Measurements from ENCODE around the gene PPIH. TPM values are rescaled to one million over a fixed set of nuclear protein-coding genes. Genes with fewer than 3 reads are reported as not detected.
A peak's percentile ranks its signal among the peaks of the same experiment; 100 is the strongest.

The PPIH gene
- total and polyA plus RNA-seq, 2 donors from 2014 or later: 25.6 to 40.7 TPM

DNA sequence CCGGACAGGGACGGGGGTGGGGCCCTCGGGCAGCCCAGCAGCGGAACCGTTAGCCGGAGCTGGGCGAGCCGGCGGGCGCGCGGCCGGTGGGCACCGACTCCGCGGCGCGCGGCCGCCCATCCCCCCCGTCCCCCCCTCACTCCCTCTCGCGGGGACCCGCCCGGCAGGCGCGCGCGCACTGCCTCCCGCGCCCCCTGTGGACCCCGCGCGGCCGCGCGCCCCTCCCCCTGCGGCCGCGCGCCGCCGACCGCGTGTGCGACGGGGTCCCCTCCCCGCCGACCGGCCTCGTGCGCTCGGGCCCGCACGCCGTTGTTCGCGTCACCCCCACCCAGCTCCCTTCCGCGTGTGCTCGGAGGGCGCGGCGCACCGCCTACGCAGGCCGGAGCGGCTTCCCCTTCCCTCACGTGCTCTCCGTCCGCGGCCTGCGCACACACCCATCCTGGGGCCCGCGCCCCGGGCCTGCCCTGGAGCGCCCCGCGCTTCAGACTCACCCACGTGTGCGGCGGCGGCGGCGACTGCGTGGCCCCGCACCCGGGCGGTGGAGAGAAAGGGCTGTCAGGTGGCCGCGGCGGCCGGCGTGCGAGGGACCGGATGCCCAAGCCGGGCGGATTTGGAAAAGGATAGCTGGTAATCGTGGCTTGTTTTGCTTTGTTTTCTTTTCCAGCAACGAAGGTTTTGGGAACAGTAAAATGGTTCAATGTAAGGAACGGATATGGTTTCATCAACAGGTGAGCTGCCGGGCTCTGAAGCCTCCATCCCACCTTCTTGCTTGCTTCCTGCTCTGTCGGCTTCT lies 24.7 kb downstream of the PPIH start:
- DNase-seq (peak; percentile 45 to 93 (median 76)), FAIRE-seq (no peak)
- H3K36me3 ChIP-seq (ENCODE audit: control insufficient read depth in 2 of 3, insufficient read depth in 3 of 3, low read length in 3 of 3): no peaks in the 10 kb centered on the region
- peak overlapping the region; percentile 63 to 90 (median 73) for H3K4me3 ChIP-seq (ENCODE audit: low read length in 3 of 3)
- peak overlapping the region; percentile 33 to 52 for H3K27ac ChIP-seq (ENCODE audit: low read depth in 2 of 2, low read length in 2 of 2)
- TF ChIP-seq CTCF (IDR thresholded peaks at IDR 0.05; ENCODE audit: borderline replicate concordance, extremely low read depth, insufficient read depth): no peak
- peaks cover 0 to 19% (median 13%) of the 10 kb centered on the region in 3 donors for H3K4me1 ChIP-seq (ENCODE audit: control insufficient read depth in 2 of 3, insufficient read depth in 2 of 3, low read depth in 1 of 3, low read length in 3 of 3)
- H3K27me3 ChIP-seq (ENCODE audit: control insufficient read depth, insufficient read depth, low read length): no peaks in the 10 kb centered on the region
- no peaks in the 10 kb centered on the region for H3K9me3 ChIP-seq (ENCODE audit: control insufficient read depth in 2 of 3, insufficient read depth in 1 of 3, low read length in 3 of 3)
- intact Hi-C loops (cut with DNase I): no loop called here
- peak overlapping the region; percentile 10 to 53 (median 11) for H3K9ac ChIP-seq (ENCODE audit: low read length in 3 of 3)

- Histone ChIP-seq H3K4me1 (ENCODE audit: control insufficient read depth in 2 of 3, insufficient read depth in 2 of 3, low read depth in 1 of 3, low read length in 3 of 3) (peaks cover 0 to 21% (median 20%) of the 10 kb centered on the region in 3 donors), H3K27ac (ENCODE audit: low read depth in 2 of 2, low read length in 2 of 2) (no peak overlapping the region), H3K9ac (ENCODE audit: low read length in 3 of 3) (peak overlapping the region in 1 of 3 donors; percentile 10), H3K9me3 (ENCODE audit: control insufficient read depth in 2 of 3, insufficient read depth in 1 of 3, low read length in 3 of 3) (no peaks in the 10 kb centered on the region), H3K36me3 (ENCODE audit: control insufficient read depth in 2 of 3, insufficient read depth in 3 of 3, low read length in 3 of 3) (peaks cover 0 to 2% (median 0%) of the 10 kb centered on the region in 3 donors), H3K4me3 (ENCODE audit: low read length in 3 of 3) (peak overlapping the region in 2 of 3 donors; percentile 63 to 65), H3K27me3 (ENCODE audit: control insufficient read depth, insufficient read depth, low read length) (no peaks in the 10 kb centered on the region)
- no peak for FAIRE-seq
- DNase-seq: no peak
- TF ChIP-seq CTCF (IDR thresholded peaks at IDR 0.05; ENCODE audit: borderline replicate concordance, extremely low read depth, insufficient read depth): no peak
- intact Hi-C loops (cut with DNase I): no loop called here
Measured at GRCh38 chr1:42684139-42684538, 25.9 kb downstream of the PPIH start.

DNA sequence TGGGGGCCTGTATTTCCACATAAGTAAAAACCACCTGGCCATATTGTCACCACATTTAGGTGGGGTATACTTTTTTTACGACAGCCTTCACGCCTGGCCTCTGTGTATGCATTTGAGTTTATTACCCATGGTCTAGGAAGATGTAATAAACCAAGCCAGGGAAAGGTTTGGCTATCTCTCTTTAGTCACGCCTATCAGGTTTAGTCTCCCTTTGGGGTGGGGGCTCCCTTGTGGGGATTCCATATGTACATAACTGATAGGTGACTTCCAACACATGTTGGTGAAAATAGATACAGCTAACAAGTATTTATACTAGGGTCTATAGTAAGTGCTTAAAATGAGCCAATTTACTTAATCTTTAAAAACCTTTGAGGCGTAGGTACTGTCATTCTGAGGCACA lies 28.2 kb downstream of the PPIH start:
- H3K4me1 ChIP-seq (ENCODE audit: control insufficient read depth in 2 of 3, insufficient read depth in 2 of 3, low read depth in 1 of 3, low read length in 3 of 3): peaks cover 0 to 32% (median 22%) of the 10 kb centered on the region in 3 donors
- TF ChIP-seq CTCF (IDR thresholded peaks at IDR 0.05; ENCODE audit: borderline replicate concordance, extremely low read depth, insufficient read depth): no peak
- no peak overlapping the region for H3K4me3 ChIP-seq (ENCODE audit: low read length in 3 of 3)
- DNase-seq (no peak), FAIRE-seq (no peak)
- intact Hi-C loops (cut with DNase I): no loop called here
- peaks cover 0 to 2% (median 0%) of the 10 kb centered on the region in 3 donors for H3K36me3 ChIP-seq (ENCODE audit: control insufficient read depth in 2 of 3, insufficient read depth in 3 of 3, low read length in 3 of 3)
- no peaks in the 10 kb centered on the region for H3K27me3 ChIP-seq (ENCODE audit: control insufficient read depth, insufficient read depth, low read length)
- H3K9me3 ChIP-seq (ENCODE audit: control insufficient read depth in 2 of 3, insufficient read depth in 1 of 3, low read length in 3 of 3): no peaks in the 10 kb centered on the region
- H3K27ac ChIP-seq (ENCODE audit: low read depth in 2 of 2, low read length in 2 of 2): no peak overlapping the region
- H3K9ac ChIP-seq (ENCODE audit: low read length in 3 of 3): no peak overlapping the region
